Spleen (tissue), 7 donors: Measurements from ENCODE around the gene HINT2.

Source experiments
- POLR2AphosphoS5 ChIP-seq, 3 donors: sonication (generic); formaldehyde crosslinking; IDR thresholded peaks; one replicate each; pipeline ENCODE4 v1.5.1; 2017; ENCODE audit warnings: antibody characterized with exemption in 3 of 3
- TF ChIP-seq, protein P1 (sequence below), 11 experiments: fragments of 200-600 bp in 7 of 11; fragments of 450-650 bp in 4 of 11; sonication (generic) in 4 of 11; IDR thresholded peaks in 8 of 11; conservative IDR thresholded peaks in 3 of 11; 1 replicate in 7 of 11; 2 replicates in 4 of 11; pipeline versions ENCODE4 v1.4.0 to v1.8.0; 2016 to 2021; ENCODE audit warnings: antibody characterized with exemption in 11 of 11, inconsistent platforms in 4 of 11, mild to moderate bottlenecking in 1 of 11
- donor health status: DM: no; HTN: no; CAD: no; lungs with moderate emphysema.
- donor health status: DM: no; HTN: no; CAD: no.
- donor health status: DM: no; HTN: no; CAD: no.

DNA sequence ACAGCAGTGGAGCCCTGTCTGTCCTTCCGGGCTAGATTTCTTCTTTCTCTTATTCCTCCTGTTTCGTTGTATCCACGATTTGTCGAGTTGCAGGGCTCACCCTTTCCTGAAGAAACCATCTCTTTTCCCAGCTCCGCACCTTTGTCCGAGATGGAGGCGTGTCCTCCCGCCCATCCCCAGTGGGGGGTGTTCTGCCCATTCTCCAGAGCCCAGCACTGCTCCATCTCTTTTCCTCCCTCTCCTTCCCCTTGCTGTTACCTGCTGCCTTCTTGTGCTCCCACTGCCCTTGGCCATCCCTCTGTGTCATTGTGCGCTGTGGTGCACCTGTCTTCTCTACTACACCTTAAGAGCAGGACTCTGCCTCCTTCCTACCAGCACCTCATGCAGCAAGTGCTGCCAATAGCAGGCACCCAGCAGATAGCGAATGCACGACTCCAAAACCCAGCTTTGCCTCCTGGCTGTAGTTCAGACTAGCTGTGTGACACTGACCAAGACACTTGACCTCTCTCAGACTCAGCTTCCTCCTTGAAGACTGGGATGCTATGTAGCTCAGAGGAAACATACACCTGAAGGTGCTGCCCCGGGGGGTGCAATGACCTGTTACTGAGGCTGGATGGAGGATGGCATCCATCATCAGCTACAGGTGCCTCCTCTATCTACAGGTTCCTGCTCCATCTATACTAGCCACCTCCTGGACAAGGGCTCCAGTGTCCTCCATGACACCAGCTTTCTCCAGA is 46.5 kb upstream of the HINT2 start:
- TF ChIP-seq, protein P1, sequence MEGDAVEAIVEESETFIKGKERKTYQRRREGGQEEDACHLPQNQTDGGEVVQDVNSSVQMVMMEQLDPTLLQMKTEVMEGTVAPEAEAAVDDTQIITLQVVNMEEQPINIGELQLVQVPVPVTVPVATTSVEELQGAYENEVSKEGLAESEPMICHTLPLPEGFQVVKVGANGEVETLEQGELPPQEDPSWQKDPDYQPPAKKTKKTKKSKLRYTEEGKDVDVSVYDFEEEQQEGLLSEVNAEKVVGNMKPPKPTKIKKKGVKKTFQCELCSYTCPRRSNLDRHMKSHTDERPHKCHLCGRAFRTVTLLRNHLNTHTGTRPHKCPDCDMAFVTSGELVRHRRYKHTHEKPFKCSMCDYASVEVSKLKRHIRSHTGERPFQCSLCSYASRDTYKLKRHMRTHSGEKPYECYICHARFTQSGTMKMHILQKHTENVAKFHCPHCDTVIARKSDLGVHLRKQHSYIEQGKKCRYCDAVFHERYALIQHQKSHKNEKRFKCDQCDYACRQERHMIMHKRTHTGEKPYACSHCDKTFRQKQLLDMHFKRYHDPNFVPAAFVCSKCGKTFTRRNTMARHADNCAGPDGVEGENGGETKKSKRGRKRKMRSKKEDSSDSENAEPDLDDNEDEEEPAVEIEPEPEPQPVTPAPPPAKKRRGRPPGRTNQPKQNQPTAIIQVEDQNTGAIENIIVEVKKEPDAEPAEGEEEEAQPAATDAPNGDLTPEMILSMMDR (IDR thresholded peaks at IDR 0.05 in 8 of 11, conservative IDR thresholded peaks at IDR 0.05 in 3 of 11), result no peak
- TF ChIP-seq POLR2AphosphoS5 (IDR thresholded peaks at IDR 0.05), result no peak
